LHCN-M2 (cell line): ENCODE data around the gene PLA2G3. TPM values are rescaled to one million over a fixed set of nuclear protein-coding genes. Genes with fewer than 3 reads are reported as not detected.
"Not testable (repeated sequence)": the region's sequence is repeated elsewhere in the genome, so short reads cannot be mapped to it uniquely, and the experiment has no call there.

Source experiments
- DNase-seq: peaks from one replicate; pipeline ENCODE4 v3.0.0-alpha.2; 2012; ENCODE audit warnings: low read depth
- polyA plus RNA-seq: library from polyadenylated mRNA; unstranded; fragments of >200 nt; gene quantifications from one replicate; pipeline ENCODE4 v1.2.1, GENCODE V29; 2012; ENCODE audit warnings: missing spikeins
- total RNA-seq: library from RNA; depleted of rRNA; stranded (reverse); fragments of >200 nt; gene quantifications from 2 replicates; pipeline ENCODE4 v1.2.3, GENCODE V29; 2014; rRNA removed

The PLA2G3 gene
- total RNA-seq: not detected in 2 replicates
- not detected for polyA plus RNA-seq

DNA sequence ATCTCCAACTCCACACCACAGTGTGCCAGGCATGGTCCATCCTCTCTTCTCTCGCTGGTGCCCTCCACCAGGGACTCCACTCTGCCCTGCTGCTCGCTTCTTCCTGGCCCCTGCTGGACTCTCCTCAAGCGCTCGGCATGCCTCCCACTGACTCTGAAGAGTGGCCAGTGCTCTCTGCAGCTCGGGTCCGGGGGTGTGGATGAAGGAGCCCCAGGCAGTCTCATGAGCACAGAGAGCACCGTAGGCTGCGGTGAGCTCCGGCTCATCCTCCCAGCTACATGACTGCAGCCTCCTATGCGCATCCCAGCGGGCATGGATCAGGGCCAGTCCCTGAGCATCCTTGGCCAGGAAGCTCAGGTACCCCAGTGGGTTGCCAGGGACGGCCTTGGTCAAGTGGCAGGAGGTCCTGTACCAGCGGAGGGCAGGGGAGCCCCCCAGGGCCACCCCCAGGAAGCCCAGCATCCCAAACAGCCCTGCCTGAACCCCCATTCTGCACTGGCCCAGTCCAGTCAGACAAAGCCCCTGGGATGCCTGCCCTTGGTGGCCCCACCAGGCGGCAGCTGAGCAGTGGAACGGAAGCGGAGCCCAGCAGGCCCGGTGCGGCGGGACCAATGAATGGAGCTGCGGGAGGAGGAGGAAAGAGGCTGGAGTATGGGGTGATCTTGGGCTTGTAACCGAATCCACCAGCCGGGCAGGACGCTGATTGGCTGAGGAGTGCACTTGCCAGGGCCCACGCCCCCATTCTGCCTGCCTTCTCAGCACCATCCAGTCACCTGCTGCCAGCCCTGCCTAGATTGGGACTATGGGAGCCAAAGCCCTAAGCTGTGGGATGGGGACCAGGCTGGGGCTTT lies at the start of gene PLA2G3:
Gene PLA2G3, minus strand, starts transcription at position 643 of the 851 bp plus-strand sequence. Its CDS starts 154 bp downstream, at position 489.
- DNase-seq: peak; percentile 38

- no peak for DNase-seq
These were observed 47.3 kb upstream of the PLA2G3 start for GRCh38 chr22:31187627-31188026.

DNA sequence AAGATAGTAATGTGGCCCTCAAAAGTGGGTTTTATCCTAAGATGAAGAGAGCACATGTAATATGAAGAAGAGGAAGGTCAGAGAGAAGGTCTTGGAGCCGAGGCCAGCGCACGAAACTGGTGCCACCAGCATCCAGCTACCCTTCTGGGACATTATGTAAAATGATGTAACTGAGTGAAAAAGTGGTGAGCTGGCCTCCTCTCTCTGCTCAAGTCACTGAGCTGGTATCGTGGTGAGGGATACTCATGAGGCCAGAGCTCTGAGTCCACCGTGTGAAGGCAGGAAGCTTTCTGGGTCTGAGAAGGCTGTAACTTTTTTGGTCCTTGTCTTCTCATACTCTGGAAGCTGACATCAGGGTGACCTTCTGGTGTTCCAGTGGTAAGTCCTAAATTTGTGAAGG lies 44.7 kb upstream of the PLA2G3 start:
- no peak for DNase-seq

DNA sequence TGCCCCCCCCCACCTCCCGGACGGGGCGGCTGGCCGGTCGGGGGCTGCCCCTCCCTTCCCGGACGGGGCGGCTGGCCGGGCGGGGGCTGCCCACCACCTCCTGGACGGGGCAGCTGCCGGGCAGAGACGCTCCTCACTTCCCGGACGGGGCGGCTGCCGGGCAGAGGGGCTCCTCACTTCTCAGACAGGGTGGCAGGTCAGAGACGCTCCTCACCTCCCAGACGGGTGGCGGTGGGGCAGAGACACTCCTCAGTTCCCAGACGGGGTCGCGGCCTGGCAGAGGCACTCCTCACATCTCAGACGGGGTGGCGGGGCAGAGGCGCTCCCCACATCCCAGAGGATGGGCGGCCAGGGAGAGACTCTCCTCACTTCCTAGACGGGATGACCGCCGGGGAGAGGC lies 43.7 kb upstream of the PLA2G3 start:
- no peak for DNase-seq

DNA sequence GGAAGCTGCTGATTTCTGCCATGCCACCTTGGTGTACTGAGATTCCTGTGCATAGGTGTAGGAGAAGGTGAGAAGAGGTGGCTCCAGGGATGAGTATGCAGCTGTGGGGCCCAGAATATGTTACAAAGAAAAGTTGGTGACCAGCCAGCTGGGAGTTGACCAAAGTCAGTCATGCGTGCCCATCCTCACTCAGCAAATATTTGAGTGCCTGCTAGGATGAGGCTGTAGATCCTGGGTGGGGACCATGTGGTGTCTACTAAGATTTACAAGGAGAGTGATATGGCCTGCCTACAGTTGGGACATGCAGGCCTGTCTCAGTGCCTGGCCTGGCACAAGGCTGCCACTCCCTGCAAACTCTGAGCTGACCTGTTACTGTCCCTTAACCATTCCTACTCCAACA lies 39.0 kb upstream of the PLA2G3 start:
- no peak for DNase-seq

- DNase-seq: no peak
These were observed 38.6 kb upstream of the PLA2G3 start for GRCh38 chr22:31178859-31179258.

- DNase-seq: peak; percentile 84
These were observed 37.3 kb upstream of the PLA2G3 start for GRCh38 chr22:31177420-31178162.

- DNase-seq: no peak
These were observed 36.6 kb upstream of the PLA2G3 start for GRCh38 chr22:31176923-31177322.

- peak; percentile 85 for DNase-seq
These were observed 33.3 kb upstream of the PLA2G3 start for GRCh38 chr22:31173386-31174145.

GRCh38 chr22:31171734-31172133 lies 31.4 kb upstream of the PLA2G3 start:
- DNase-seq: not testable (repeated sequence)

DNA sequence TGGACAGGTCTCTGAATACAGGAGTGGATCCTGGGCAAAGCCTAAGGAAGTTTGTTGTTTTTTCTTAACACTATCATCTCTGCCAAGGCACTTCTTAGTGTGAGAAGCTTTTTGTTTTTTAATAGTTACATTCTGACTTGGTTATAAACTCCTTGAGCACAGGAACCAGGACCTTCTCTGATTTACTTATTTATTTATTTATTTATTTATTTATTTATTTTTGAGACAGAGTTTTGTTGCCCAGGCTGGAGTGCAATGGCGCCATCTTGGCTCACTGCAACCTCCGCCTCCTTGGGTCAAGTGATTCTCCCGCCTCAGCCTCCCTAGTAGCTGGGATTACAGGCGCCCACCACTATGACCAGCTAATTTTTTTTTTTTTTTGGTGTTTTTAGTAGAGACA lies 30.7 kb upstream of the PLA2G3 start:
- DNase-seq: no peak

- no peak for DNase-seq
These were observed 21.9 kb upstream of the PLA2G3 start for GRCh38 chr22:31162015-31162765.

GRCh38 chr22:31161386-31161785 lies 21.1 kb upstream of the PLA2G3 start:
- no peak for DNase-seq

GRCh38 chr22:31160328-31160978 lies 20.1 kb upstream of the PLA2G3 start:
- DNase-seq: no peak

DNA sequence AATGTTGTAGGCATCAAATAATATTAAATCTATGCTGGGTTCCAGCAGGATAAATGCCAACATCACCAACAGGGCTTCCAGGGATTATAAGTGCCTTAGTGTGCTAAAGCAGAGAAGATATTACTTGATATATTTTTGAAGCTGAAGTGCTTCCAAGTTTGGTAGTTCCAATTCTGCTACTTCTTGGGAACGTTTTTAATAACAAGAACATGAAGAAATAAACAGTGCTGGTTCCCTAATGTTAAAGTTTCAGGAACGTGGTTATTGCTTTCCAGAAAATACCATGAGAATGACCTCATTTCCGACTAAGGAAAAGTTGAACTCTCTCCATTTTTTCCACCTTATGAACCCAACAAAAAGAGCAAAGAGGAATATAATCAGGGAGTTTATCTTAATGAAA lies 15.1 kb upstream of the PLA2G3 start:
- no peak for DNase-seq

DNA sequence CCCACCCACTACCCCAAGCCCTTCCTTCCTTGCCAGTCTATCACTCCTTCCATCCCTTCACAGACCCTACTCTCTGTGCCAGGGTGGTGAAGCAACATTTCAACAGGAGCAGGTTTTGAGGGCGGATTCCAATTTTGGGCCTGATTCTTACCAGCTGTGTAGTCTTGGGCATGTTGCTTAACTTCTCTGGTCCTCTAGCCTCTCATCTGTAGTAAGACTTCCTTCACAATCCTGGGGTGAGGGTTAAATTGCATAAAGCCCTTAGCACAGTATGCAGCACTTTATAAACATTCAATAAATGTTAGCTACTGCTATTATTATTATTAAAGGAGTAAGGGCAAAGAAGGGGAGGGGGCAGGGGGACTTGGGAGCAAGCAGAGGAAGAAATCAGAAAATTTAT lies 14.7 kb upstream of the PLA2G3 start:
- no peak for DNase-seq

DNA sequence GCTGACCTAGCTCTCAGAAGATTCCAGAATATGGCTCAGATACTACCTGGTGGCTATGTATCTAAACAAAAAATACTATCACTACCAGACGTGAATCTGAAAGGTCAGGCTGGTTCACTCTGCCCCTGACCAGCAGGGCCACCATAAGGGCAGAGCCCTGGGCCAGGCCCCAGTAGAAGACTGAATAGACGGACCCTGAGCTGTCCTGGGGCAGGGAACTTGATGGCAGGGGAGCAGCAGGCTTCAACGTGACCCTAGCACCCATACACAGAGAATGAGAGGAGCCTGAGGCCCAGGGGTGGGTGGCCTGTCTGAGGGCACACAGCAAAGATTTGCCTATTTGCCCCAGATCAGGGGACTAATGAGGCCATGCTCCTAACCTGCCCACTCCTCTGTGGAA lies 13.0 kb upstream of the PLA2G3 start:
- DNase-seq: no peak

- DNase-seq: no peak
These were observed 11.6 kb upstream of the PLA2G3 start for GRCh38 chr22:31151872-31152271.

DNA sequence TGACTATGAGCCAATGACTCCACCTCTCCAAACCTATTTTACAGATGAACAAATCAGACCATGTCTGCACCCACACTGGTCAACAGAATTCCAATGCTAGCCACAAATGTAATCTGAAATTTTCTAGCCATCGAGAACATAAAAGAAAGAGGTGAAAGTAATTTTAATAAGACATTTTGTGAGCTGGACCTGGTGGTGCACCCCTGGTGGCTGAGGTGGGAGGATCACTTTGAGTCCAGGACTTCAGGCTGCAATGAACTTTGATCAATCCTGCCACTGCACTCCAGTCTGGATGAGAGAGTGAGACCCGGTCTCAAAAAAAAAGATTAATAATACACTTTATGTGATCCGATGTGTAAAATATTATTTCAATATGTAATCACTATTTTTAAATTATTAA lies 10.3 kb upstream of the PLA2G3 start:
- DNase-seq: no peak

DNA sequence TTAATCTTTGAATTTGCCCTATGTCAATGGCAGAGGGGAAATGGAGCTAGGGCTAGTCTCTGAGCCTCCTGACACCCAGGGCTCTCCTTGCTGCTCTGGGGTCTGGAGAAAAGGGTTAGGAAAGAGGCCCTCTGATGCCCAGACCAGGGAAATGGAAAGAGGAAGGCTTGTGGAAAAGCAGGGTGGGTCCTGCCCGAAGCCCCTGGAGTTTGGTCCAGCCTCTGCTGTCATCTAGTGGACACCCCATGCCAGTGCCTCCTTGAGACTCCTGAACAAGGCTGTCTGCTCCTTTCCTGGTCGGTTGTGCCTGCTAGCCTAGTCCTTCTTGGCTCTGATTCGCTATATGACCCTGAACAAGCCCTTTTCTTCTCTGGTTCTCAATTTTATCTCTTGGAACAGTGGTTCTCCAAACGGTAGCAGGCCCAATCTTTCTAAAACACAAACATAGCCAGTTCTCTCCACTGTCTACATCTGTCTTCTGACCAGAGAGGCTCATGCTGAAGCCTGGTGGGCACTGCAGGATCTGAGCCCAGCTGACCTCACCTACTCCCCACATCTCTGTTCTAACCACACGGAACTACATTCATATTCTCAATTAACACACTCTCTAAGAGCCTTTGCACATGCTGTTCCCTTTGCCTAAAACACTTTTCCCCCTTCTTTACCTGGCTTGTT lies 8.8 kb upstream of the PLA2G3 start:
- peak; percentile 59 for DNase-seq
